ENCODE measurements around the gene SLC45A3. TPM values are rescaled to one million over a fixed set of nuclear protein-coding genes. Genes with fewer than 3 reads are reported as not detected.

Gene SLC45A3
- total and polyA plus RNA-seq, 2 of the 8 experiments (the other 6 are each of a cell fraction or from before 2014, with no cell fraction given) = 13.0 to 14.3 TPM

- TF ChIP-seq FOSL1 (IDR thresholded peaks at IDR 0.05; ENCODE audit: insufficient read depth, low read depth, low read length) = no peak
Observed at GRCh38 chr1:205656236-205656635, 24.1 kb downstream of the SLC45A3 start (continued).

All from H1 (cell line).